ENCODE results near the gene INPPL1. TPM values are rescaled to one million over a fixed set of nuclear protein-coding genes. Genes with fewer than 3 reads are reported as not detected.

INPPL1 gene
- total and polyA plus RNA-seq, 10 donors: 28.2 to 177 (median 126) TPM

GRCh38 chr11:72241291-72241781 is 16.8 kb downstream of the INPPL1 start:
- intact Hi-C loops (cut with DNase I; ENCODE audit: low total_unique reads): no loop called here
- no peak for DNase-seq
- Histone ChIP-seq H3K36me3 (peaks cover 0 to 25% (median 20%) of the 10 kb centered on the region in 6 donors), H3K4me3 (peak overlapping the region in 1 of 8 donors; percentile 64), H3K4me1 (peaks cover 21 to 66% (median 48%) of the 10 kb centered on the region in 6 donors), H3K27ac (no peak overlapping the region), H3K9me3 (peaks cover 0 to 7% (median 0%) of the 10 kb centered on the region in 8 donors), H3K27me3 (replicated peaks in 1 of 7) (peaks cover 9 to 80% (median 74%) of the 10 kb centered on the region in 7 donors)
- TF ChIP-seq POLR2A (IDR thresholded peaks at IDR 0.05) (no peak), CTCF (IDR thresholded peaks at IDR 0.05 in 8 of 11, conservative IDR thresholded peaks at IDR 0.05 in 3 of 11) (no peak), POLR2AphosphoS5 (IDR thresholded peaks at IDR 0.05) (no peak)
- 10 to 23% (median 18%) methylated on average over 17 to 20 of the region's 20 CpGs for WGBS, 5 donors

- peaks cover 0 to 7% (median 0%) of the 10 kb centered on the region in 8 donors for H3K9me3 ChIP-seq
- no peak for DNase-seq
- WGBS, 5 donors: 91 to 98% (median 95%) methylated on average over 2 of the region's 2 CpGs
- intact Hi-C loops (cut with DNase I; ENCODE audit: low total_unique reads): no loop called here
- H3K27ac ChIP-seq: no peak overlapping the region
- peaks cover 21 to 66% (median 48%) of the 10 kb centered on the region in 6 donors for H3K4me1 ChIP-seq
- TF ChIP-seq POLR2AphosphoS5 (IDR thresholded peaks at IDR 0.05) (no peak), POLR2A (IDR thresholded peaks at IDR 0.05) (no peak), CTCF (IDR thresholded peaks at IDR 0.05 in 8 of 11, conservative IDR thresholded peaks at IDR 0.05 in 3 of 11) (no peak)
- peaks cover 0 to 17% (median 13%) of the 10 kb centered on the region in 6 donors for H3K36me3 ChIP-seq
- H3K27me3 ChIP-seq (replicated peaks in 1 of 7): peaks cover 9 to 88% (median 81%) of the 10 kb centered on the region in 7 donors
- H3K4me3 ChIP-seq: no peak overlapping the region
Measured at GRCh38 chr11:72242141-72242540, 17.6 kb downstream of the INPPL1 start.

GRCh38 chr11:72243173-72244059 is 18.8 kb downstream of the INPPL1 start:
- H3K27me3 ChIP-seq (replicated peaks in 1 of 7): peaks cover 9 to 100% (median 84%) of the 10 kb centered on the region in 7 donors
- WGBS, 5 donors: 19 to 32% (median 22%) methylated on average over 48 to 58 of the region's 58 CpGs
- H3K4me1 ChIP-seq: peaks cover 21 to 54% (median 45%) of the 10 kb centered on the region in 6 donors
- no peak overlapping the region for H3K27ac ChIP-seq
- intact Hi-C loops (cut with DNase I; ENCODE audit: low total_unique reads): no loop called here
- DNase-seq: no peak
- H3K9me3 ChIP-seq: peaks cover 0 to 7% (median 0%) of the 10 kb centered on the region in 8 donors
- TF ChIP-seq CTCF (IDR thresholded peaks at IDR 0.05 in 8 of 11, conservative IDR thresholded peaks at IDR 0.05 in 3 of 11) (no peak), POLR2A (IDR thresholded peaks at IDR 0.05) (no peak), POLR2AphosphoS5 (IDR thresholded peaks at IDR 0.05) (no peak)
- peaks cover 0 to 4% (median 1%) of the 10 kb centered on the region in 6 donors for H3K36me3 ChIP-seq
- H3K4me3 ChIP-seq: peak overlapping the region in 4 of 8 donors; percentile 1 to 49 (median 13)

- WGBS, 5 donors: 3 to 13% (median 6%) methylated on average over 28 to 37 of the region's 37 CpGs; no CpG with 5 or more reads in 2 of the 5 donors
- intact Hi-C loops (cut with DNase I; ENCODE audit: low total_unique reads): no loop called here
- H3K4me1 ChIP-seq: peaks cover 21 to 48% (median 40%) of the 10 kb centered on the region in 6 donors
- peak within 1 kb of the TSS in 5 of 8 donors; percentile 1 to 49 (median 13) for H3K4me3 ChIP-seq
- peaks cover 0 to 7% (median 0%) of the 10 kb centered on the region in 8 donors for H3K9me3 ChIP-seq
- no peak for DNase-seq
- peaks cover 9 to 96% (median 84%) of the 10 kb centered on the region in 7 donors for H3K27me3 ChIP-seq (replicated peaks in 1 of 7)
- no peaks in the 10 kb centered on the region for H3K36me3 ChIP-seq
- TF ChIP-seq POLR2A (IDR thresholded peaks at IDR 0.05) (no peak), CTCF (IDR thresholded peaks at IDR 0.05 in 8 of 11, conservative IDR thresholded peaks at IDR 0.05 in 3 of 11) (peak in 1 of 11 experiments; percentile 14)
- no peak within 1 kb of the TSS for H3K27ac ChIP-seq
Measured at GRCh38 chr11:72244060-72244360, 19.4 kb downstream of the INPPL1 start, which contains the start of gene PHOX2A. PHOX2A (minus strand) TSS chr11:72244176; CDS start chr11:72244004, 172 bp downstream.
